Raji (cell line): ENCODE results near the gene PLEKHG5.

Experiments used
- POLR2A ChIP-seq: IDR thresholded peaks from 2 replicates; pipeline ENCODE4 v1.6.1; 2011; ENCODE audit warnings: low read depth, low read length, control low read depth; ENCODE audit not compliant: insufficient read depth

The PLEKHG5 gene

DNA sequence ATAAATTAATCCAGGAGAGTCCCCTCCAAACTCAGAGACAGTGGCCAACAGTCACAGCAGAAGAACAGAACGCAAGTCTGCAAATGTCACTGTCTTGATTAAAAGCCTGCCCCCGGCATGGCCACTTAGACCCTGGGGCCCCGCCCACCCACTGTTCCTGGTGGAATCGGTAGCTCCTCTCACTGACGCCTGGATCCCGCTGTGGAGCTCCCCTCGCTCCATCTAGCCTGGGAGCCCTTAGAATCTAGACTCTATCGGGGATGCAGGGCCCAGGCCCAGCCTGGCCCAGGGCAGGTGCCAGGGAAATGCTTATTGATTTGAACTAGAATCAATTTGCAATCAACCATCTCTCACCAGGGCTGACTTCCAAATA lies 21.4 kb upstream of the PLEKHG5 start:
- no peak for TF ChIP-seq POLR2A

DNA sequence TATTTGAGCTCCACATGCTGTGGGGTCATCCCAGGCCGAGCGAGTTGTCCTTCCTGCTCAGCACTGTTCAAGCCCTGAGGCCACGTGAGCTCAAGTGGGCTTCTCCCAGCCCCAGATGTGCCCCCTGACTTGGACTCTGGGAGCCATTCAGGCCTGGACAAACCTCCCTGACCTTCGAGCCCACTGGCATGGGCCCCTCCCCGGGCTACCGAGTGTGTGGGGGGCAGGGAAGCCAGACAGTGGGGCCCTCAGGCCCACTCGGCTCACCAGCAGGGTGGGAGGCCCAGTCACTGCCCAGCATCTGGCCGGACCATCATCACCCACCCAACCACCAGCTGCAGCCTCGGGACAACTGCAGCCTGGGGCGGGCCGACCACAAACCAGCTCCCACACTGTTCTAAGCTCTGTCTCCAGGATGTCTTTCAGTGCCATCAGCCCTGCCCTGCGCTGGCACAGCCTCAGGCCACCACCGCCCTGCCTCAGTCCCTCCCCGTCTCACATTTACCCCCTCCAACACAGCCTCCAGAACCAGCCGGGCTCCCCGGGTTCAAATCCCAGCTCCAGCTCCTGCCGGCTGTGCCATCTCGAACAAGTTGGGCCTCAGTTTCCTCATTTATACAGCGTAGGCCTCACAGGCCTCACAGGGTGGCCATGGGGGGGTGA lies 20.9 kb upstream of the PLEKHG5 start:
- TF ChIP-seq POLR2A = no peak

DNA sequence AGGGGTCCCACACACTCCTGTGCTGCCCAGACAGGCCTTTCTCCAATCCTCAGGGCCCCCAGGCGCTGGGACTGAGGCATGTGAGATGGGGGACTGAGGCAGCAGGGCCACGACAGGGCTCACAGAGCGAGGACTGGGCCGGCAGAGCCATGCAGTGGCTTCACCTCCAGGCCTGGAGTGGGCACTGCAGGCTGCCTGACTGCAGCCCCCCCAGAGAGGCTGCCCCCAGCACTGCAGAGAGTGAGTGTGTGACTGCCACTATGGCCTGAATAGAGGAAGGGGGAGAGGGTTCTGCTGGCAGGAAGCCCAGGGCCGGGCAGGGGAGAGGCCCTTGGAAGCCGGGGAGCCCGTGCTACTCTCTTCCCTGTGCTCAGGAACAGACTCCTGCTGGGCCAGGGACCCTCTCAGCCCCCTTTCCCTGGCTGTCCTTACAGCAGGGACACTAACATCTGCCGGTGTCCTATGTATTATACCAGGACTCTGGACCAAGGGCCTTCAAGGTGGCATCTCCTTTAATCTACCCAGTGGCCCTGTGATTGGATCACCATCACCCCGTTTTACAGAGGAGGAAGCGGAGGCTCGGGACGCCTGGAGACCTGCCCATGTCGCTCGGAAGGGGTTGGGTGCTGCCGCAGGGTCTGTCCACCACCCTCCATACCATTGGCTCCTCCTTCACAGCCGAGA lies 20.2 kb upstream of the PLEKHG5 start:
- TF ChIP-seq POLR2A = no peak

DNA sequence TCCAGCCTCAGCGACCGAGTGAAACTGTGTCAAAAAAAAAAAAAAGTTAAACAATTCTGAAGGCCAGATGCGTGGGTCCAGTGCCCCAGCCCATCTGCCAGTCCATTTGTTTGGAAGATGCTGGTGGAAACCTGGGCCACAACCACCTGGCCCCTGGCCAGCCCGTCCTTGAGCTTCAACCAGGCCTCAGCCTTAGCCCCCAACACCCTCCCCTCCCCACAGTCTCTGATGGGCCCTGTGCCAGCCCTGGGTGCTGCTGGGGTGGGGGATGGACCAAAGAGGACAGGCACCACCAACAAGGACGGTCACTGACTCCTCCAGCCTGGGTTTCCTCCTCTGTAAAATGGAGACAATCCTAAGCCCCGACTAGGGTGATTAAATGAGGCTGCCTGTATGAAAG lies 19.6 kb upstream of the PLEKHG5 start:
- TF ChIP-seq POLR2A = no peak

DNA sequence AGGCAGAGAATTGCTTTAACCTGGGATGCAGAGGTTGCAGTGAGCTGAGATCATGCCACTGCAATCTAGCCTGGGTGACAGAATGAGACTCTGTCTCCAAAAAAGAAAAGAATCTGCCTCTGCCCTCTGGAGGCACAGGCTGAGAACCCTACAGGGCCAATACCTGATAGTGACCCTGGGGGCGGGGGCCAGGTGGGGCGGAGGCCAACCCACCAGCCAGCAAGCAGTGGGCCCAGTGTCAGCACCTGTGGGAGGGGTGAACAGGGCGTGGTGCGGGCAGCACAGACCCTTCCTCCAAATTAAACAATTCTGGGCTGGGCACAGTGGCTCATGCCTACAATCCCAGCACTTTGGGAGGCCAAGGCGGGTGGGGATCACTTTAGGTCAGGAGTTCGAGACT lies 19.0 kb upstream of the PLEKHG5 start:
- TF ChIP-seq POLR2A = no peak

DNA sequence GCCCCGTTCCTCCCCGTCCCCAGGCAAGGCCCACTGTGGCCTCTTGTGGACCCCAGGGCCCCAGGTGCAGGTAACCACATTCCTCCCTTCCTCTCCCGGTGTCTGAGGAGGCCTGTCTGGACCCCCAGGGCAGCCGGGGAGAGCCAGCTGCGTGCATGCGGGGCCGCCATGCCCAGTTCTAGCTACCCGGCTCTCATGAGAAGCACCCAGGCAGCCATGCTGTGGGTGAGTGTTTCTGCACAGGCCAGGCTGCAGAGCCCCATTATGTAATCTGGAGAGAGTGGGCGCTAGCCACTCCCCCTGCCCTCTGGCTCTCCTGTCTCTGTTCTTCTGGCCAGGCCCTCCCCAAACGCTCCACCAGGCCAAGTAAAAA lies 18.4 kb upstream of the PLEKHG5 start:
- no peak for TF ChIP-seq POLR2A

DNA sequence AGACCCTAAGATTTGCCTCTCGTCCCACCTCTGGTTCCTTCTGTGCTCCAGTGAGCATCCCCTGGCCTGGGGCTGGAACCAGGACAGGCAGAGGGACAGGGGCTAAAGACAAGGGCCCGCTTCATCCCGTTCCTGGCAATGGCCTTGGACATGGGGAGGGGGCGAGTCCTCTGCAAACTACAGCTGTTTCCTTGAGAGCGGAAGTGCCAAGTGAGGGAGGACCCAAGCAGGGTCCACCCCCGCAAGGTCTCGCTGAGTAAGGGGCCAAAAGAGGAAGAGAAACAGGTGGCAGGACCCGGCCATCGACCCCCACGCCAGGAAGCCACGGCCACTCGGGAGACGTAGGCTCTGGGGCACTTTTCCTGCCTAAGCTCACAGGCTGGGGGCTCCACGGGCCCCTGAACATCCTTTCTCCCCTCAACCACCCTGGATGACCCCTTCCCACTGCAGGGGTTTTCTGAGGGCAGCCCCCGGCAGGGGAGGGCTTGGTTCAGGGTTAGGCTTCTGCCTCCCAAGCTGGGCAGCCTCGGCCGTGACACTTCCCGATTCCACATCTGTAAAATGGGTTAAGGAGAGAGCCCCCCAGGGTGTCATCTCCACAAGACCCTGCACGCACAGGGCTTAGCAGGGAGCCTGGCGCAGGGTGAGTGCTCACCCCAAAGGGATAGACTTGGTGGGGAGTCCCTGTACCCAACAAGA lies 17.9 kb upstream of the PLEKHG5 start:
- TF ChIP-seq POLR2A = no peak

DNA sequence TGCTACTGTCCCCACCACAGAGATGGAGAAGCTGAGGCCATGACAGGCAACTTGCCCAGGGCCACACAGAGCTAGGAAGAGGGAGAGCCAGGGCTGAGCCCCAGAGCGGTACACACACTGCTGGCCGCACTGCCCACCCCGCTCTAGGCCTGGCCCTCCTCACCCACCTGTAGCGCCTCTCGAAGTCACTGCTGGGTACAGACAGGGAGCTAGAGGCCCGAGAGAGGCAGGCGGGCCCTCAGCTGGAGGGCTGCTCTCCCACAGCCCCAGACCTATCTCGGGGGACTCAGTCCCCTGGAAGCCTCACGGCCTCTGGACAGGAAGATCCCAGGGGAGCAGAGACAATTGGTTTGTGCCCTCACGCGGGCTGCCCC lies 17.3 kb upstream of the PLEKHG5 start:
- TF ChIP-seq POLR2A = no peak

DNA sequence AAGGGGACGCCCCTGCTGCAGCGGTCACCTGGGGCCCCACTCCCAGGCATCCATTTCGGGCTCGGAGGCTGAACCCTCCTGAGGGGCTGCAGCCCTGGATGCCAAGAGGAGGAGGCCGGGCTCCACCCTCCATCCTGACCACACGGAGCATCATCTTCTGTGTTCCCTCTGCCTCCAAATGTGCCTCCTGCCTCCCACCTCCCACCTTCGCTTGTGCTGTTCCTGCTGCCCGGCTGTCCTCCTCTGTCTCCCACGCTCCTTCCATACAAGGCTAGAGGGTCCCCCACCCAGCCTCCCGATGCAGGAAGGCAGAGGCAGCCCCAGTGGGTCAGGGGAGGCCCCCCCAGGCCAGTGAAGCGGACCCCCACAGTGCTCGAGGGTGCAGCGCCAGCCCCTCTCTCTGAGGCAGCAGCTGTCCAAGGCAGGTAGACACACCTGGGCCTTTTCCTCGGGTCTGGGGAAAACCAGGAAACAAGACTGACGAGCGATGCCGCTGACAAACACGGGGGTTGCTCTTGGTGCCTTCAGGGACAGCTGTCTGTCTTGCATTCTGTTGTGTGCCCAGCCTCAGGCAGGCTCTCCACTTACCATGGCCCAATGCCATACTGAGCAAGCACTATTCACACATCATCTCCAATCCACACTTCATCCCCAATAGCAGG lies 16.8 kb upstream of the PLEKHG5 start:
- no peak for TF ChIP-seq POLR2A

DNA sequence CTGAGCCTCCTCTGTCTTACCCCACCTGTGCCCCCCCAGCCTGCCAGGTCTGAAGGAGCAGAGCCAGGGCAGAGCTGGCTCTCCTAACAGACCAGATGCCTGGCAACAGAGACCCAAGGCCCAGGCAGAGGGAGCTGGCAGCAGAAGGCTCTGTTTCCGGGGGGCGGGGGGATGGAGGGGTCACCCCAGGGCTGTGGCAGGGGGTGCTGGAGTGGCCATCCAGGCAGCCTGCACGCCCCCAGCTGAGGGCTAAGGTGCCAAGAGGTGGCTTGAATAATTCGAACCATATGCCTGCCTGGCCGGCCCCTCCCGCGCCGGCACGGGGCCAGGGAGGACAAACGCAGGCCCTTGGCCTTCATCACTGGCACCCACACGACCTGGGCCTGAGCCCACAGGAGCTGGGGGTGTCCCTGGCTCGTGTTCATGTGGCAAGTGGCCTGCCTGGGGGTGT lies 16.0 kb upstream of the PLEKHG5 start:
- no peak for TF ChIP-seq POLR2A

DNA sequence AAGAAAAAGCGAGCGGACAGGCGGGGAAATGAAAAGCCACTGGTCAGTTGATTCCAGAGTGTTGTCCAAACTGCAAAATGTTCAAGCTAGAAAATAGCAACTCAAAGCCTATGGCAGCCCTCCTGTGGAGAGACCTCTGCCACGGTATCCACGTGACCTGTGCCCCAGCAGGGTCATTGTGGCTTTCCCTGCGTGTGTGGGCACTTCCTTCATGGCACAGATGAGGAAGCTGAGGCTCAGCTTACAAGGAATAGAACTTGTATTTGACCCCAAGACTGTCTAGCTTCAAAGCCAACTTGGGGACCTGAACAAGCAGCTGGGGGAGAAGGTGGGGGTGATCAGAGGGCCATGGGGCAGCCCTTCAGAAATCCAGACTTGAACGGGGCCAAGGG lies 15.6 kb upstream of the PLEKHG5 start:
- TF ChIP-seq POLR2A = no peak

DNA sequence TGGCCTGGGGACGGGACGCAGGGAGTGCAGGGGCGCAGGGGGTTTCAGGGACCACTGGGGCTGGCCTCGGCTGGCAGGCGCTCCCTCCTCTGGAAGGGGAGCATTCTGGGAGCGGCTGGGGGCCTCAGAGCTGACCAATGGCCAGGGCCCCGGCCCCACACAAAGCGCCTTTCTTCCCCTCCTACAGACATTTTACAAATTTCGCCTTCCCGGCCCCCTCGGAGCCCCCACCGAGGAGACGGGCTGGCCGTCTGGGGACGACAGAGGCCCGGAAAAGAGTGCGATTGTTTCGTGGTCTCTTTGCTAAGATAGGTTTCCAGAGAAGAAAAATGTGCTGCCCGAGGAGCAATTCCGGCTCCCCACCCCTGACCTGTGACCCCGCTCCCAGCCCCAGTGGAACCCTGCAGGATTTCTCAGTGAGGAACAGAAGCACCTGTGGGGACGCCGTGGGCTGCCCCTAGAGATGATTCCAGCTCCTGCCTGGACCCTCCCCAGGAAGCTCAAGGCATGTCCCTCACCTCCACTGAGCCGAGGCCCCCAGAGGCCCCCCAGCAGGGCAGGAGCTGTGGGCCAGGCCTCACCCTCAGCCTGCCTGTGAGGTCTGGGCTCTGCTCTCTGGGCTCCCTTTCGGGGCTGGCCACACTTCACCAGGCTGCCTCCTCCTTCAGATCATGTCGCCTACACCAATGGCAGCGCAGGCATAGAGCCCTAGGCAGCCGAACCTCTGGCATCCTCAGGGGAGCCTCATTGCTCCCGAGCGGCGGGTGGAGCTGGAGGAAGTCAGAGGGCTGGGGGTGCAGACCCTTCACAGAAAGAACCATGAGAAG lies 15.0 kb upstream of the PLEKHG5 start:
- no peak for TF ChIP-seq POLR2A

DNA sequence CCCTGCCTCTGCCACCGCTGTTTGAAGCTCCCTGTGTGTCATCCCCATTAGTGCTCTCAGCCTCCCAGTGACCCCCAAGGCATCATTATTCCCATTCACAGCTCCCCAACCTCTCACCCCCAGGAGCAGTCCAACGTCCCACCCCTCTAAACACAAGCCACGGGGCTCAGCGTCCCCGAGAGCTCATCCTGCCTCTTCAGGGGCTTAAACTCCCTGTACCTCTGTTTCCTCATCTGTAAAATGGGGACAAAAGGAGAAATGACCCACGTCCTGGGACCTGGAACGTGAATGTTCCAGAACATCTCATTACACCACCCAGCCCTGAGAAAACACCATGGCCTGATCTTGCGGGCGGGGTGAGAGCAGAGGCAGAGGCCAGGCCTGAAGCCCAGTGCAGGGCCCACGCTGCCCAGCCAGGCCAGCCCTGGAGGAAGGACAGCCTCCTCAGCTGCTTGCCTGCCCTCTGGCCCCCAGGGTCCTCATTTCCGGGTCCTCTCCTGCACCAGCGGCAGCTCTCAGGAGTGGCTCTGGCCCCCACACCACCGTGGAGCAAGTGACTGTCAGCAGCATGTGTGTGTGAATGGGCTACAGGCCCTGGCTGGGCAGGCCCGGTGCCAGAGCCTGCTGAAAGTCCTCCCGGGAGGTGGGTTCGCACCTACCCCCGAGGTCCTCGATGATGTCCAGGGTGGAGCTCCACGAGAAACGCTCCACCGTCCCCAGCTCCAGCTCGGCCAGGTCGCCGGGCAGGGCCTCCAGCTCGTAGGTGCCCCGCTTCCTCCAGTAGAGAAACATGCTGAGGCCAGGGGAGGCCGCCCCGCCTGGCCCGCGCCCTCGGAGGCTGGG lies 14.1 kb upstream of the PLEKHG5 start:
- no peak for TF ChIP-seq POLR2A

DNA sequence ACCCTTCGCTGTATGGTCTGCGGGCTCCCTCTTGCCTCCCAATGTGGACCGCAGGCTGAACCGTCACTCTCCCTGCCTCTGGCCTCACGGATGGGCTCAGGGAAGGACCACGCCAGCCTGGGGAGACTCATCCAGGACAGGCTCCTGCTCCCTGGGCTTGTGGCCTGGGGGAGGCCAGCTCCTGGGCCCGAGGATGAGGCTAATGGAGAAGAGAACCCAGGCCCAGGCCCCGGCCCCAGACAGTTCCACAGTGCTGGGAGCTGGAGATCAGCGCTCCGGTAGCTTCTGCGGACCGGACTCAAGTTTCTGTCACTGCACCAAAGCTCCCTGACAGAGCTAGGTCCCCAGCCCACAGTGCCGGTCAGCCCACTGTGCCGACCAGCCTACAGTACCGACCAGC lies 13.4 kb upstream of the PLEKHG5 start:
- TF ChIP-seq POLR2A = no peak
